Colonic mucosa (tissue), 4 donors: ENCODE data around the gene SCGN. TPM values are rescaled to one million over a fixed set of nuclear protein-coding genes. Genes with fewer than 3 reads are reported as not detected.

ENCODE experiments used
- DNase-seq: peaks from one replicate; pipeline ENCODE4 v3.0.0-alpha.2; 2020
- H3K27ac ChIP-seq: fragments of 200-600 bp; one replicate; pipeline ENCODE4 v1.8.0; 2021
- H3K27me3 ChIP-seq: fragments of 200-600 bp; one replicate; pipeline ENCODE4 v1.8.0; 2021
- H3K36me3 ChIP-seq: fragments of 200-600 bp; one replicate; pipeline ENCODE4 v1.8.0; 2021
- H3K4me1 ChIP-seq: fragments of 200-600 bp; one replicate; pipeline ENCODE4 v1.8.0; 2021; ENCODE audit warnings: mild to moderate bottlenecking
- H3K4me3 ChIP-seq: fragments of 200-600 bp; one replicate; pipeline ENCODE4 v1.8.0; 2021
- H3K9ac ChIP-seq, 2 donors: one replicate each; pipeline ENCODE4 v1.7.0; 2013; ENCODE audit warnings: control low read depth in 2 of 2, low read depth in 2 of 2, low read length in 2 of 2
- H3K9me3 ChIP-seq: fragments of 200-600 bp; one replicate; pipeline ENCODE4 v1.8.0; 2021
- intact Hi-C: fragments of 100-400 bp; cut with DNase I; formaldehyde crosslinking; loops from one replicate; pipeline ENCODE4 v1.14.1; 2022
- total RNA-seq, 2 donors: library from RNA; stranded (reverse); fragmentation: NEBNext Ultra II Directional in 1 of 2; extraction: Animal tissue kit (Norgen Biotek cat#: 25700) in 1 of 2; gene quantifications; one replicate each; pipeline ENCODE4 v1.2.1, GENCODE V29; 2021
- TF ChIP-seq, protein P1 (sequence below): fragments of 200-600 bp; IDR thresholded peaks from one replicate; pipeline ENCODE4 v1.8.0; 2022; ENCODE audit warnings: antibody characterized with exemption, mild to moderate bottlenecking
- donor health status: healthy.
- donor health status: DM: no; HTN: no; CAD: no.
- donor health status: DM: no; HTN: no; CAD: no.

Gene SCGN
- 1 to 10 TPM; 4.6 to 8.1 TPM for total RNA-seq

- H3K4me3 ChIP-seq, result no peak within 1 kb of the TSS
- H3K9me3 ChIP-seq, result no peaks in the 10 kb centered on the region
- H3K9ac ChIP-seq, result no peak within 1 kb of the TSS
- no peaks in the 10 kb centered on the region for H3K36me3 ChIP-seq
- DNase-seq, result peak; percentile 56
- H3K4me1 ChIP-seq, result no peaks in the 10 kb centered on the region
- intact Hi-C loops, result no loop called here
- TF ChIP-seq, protein P1, sequence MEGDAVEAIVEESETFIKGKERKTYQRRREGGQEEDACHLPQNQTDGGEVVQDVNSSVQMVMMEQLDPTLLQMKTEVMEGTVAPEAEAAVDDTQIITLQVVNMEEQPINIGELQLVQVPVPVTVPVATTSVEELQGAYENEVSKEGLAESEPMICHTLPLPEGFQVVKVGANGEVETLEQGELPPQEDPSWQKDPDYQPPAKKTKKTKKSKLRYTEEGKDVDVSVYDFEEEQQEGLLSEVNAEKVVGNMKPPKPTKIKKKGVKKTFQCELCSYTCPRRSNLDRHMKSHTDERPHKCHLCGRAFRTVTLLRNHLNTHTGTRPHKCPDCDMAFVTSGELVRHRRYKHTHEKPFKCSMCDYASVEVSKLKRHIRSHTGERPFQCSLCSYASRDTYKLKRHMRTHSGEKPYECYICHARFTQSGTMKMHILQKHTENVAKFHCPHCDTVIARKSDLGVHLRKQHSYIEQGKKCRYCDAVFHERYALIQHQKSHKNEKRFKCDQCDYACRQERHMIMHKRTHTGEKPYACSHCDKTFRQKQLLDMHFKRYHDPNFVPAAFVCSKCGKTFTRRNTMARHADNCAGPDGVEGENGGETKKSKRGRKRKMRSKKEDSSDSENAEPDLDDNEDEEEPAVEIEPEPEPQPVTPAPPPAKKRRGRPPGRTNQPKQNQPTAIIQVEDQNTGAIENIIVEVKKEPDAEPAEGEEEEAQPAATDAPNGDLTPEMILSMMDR, result no peak
- H3K27me3 ChIP-seq, result peaks cover 5% of the 10 kb centered on the region
- H3K27ac ChIP-seq, result no peak within 1 kb of the TSS
These were observed at the start of gene SCGN for GRCh38 chr6:25652007-25652515. TSS of gene SCGN (plus strand) at chr6:25652215. CDS start at chr6:25652404, 189 bp downstream.

DNA sequence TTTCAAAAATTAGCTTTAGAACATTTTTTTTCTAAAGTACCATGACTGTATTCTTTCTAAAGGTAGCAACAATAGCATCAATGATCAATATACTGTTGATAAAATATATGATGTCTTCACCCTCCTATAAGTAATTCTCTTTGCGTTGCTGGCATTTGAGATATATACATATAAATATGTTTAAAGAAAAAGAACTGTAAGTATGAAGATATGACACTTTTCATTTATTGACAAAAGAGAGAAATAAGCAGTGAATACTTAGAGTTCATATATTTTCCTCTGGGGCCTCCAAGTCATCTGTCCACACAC lies 49.4 kb upstream of the SCGN start:
- intact Hi-C loops, result loop anchor here (5.0 to 10.0 kb wide), 2 partner anchors 108 to 335 kb away; no protein-coding TSS in a partner anchor
- Histone ChIP-seq H3K4me1 (peaks cover 3% of the 10 kb centered on the region), H3K4me3 (no peak overlapping the region), H3K27ac (no peak overlapping the region), H3K9me3 (no peaks in the 10 kb centered on the region), H3K27me3 (no peaks in the 10 kb centered on the region), H3K36me3 (no peaks in the 10 kb centered on the region), H3K9ac (no peak overlapping the region)
- DNase-seq, result no peak
- TF ChIP-seq, protein P1, result no peak

DNA sequence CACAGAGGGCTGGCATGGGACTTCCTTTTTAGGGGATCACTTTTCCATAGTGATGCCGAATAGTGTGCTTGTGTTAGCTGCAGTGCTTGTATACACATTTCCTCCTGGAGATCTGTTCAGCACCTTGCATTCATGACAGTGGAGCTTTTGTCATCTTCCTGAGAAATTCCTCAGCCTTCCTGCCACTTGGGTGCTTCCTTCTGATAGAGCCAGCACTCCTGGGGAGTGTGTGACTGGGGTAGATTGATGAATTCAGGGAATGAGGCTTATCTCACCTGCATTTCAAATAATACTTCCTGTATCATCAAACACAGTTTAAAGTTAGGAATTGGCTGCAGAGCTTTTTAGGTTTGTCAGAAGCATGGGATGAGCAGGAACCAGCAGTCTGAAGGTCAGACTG lies 48.8 kb upstream of the SCGN start:
- TF ChIP-seq, protein P1, result no peak
- Histone ChIP-seq H3K36me3 (no peaks in the 10 kb centered on the region), H3K27me3 (no peaks in the 10 kb centered on the region), H3K27ac (no peak overlapping the region), H3K9me3 (no peaks in the 10 kb centered on the region), H3K4me3 (no peak overlapping the region), H3K9ac (no peak overlapping the region), H3K4me1 (peaks cover 3% of the 10 kb centered on the region)
- intact Hi-C loops, result loop anchor here (5.0 to 10.0 kb wide), 2 partner anchors 108 to 336 kb away; no protein-coding TSS in a partner anchor
- DNase-seq, result no peak

GRCh38 chr6:25606151-25606550 lies 45.9 kb upstream of the SCGN start:
- Histone ChIP-seq H3K36me3 (no peaks in the 10 kb centered on the region), H3K9me3 (no peaks in the 10 kb centered on the region), H3K4me3 (no peak overlapping the region), H3K27ac (no peak overlapping the region), H3K27me3 (no peaks in the 10 kb centered on the region), H3K9ac (no peak overlapping the region), H3K4me1 (peaks cover 3% of the 10 kb centered on the region)
- TF ChIP-seq, protein P1, result no peak
- no peak for DNase-seq
- intact Hi-C loops, result loop anchor here (10.0 kb wide), 1 partner anchor 111 kb away; no protein-coding TSS in a partner anchor

DNA sequence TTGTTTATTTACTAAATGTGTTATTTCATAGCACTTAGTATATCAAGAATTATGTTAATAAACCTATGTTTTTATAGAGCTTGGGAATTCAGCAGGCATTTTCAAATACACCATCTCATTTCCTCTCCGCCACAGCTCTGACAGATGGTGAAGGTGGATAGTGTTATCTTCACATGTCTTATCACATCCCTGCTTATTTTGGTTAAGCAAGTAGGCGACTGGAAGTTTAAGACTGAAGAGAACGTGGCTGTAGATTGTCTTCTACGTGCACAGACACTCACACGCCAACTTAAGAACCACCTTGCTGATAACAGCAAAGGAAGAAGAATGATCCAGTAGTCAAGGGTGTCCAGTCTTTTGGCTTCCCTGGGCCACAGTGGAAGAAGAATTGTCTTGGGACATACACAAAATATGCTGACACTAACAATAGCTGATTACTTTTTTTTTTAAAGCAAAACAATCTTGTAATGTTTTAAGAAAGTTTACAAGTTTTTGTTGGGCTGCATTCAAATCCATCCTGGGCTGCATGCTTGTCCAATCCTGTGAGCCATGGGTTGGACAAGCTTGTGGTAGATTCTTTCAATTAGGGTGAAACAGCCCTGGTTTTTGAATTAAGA lies 43.3 kb upstream of the SCGN start:
- Histone ChIP-seq H3K4me3 (no peak overlapping the region), H3K9ac (no peak overlapping the region), H3K27me3 (no peaks in the 10 kb centered on the region), H3K9me3 (no peaks in the 10 kb centered on the region), H3K36me3 (no peaks in the 10 kb centered on the region), H3K4me1 (no peaks in the 10 kb centered on the region), H3K27ac (no peak overlapping the region)
- intact Hi-C loops, result loop anchor here (10.0 kb wide), 1 partner anchor 114 kb away; no protein-coding TSS in a partner anchor
- no peak for DNase-seq
- TF ChIP-seq, protein P1, result no peak
